ENCODE results near the gene SMIM13.
A peak's percentile ranks its signal among the peaks of the same experiment; 100 is the strongest.

SMIM13 gene

DNA sequence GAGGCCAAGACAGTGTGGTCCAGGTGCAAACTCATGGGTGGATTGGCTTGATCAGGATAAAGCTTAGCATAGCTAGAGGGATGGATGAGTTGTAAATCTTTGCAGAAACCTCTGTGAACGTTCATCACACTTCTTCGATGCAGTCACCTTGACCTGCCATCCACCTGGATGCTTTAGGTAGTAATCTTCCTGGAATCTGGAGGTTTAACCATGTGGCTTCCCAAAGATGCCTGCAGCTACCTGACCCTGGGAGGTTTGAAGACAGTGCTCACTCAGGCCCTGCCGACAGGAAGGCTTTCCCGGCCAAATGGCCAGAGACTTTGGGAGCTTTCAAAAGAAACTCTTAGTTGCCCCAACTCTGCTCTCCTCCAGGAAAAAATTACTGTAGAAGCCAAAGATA lies 73.3 kb downstream of the SMIM13 start:
- TF ChIP-seq, protein P1, sequence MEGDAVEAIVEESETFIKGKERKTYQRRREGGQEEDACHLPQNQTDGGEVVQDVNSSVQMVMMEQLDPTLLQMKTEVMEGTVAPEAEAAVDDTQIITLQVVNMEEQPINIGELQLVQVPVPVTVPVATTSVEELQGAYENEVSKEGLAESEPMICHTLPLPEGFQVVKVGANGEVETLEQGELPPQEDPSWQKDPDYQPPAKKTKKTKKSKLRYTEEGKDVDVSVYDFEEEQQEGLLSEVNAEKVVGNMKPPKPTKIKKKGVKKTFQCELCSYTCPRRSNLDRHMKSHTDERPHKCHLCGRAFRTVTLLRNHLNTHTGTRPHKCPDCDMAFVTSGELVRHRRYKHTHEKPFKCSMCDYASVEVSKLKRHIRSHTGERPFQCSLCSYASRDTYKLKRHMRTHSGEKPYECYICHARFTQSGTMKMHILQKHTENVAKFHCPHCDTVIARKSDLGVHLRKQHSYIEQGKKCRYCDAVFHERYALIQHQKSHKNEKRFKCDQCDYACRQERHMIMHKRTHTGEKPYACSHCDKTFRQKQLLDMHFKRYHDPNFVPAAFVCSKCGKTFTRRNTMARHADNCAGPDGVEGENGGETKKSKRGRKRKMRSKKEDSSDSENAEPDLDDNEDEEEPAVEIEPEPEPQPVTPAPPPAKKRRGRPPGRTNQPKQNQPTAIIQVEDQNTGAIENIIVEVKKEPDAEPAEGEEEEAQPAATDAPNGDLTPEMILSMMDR (IDR thresholded peaks at IDR 0.05; ENCODE audit: low read depth, low read length) = no peak
- H3K4me3 ChIP-seq (ENCODE audit: low read depth, low read length) = no peak overlapping the region

DNA sequence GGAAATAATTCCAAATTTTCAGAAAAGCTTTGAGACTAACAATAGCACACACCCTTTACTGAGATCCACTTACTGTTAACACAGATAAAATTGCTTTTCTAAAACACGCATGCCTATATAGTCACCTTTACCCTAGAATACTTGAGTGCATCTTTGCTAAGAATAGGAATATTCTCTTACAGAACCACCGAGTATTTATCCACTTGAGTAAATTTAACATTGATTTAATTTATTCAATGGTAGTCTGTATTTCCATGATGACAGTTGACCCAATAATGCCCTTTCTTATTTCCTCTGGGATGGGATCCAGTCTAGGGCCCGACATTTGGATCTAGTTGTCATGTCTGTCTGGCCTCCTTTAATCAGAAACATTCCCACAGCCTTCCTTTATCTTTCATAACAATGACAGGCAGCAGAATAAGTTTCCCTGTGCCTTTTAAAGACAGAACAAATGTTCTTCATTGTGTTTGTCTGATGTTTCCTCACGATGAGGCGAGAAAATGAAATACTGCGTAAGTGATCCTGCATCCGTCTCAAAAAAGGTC lies 74.5 kb downstream of the SMIM13 start:
- TF ChIP-seq, protein P1 (IDR thresholded peaks at IDR 0.05; ENCODE audit: low read depth, low read length) = no peak
- no peak overlapping the region for H3K4me3 ChIP-seq (ENCODE audit: low read depth, low read length)

DNA sequence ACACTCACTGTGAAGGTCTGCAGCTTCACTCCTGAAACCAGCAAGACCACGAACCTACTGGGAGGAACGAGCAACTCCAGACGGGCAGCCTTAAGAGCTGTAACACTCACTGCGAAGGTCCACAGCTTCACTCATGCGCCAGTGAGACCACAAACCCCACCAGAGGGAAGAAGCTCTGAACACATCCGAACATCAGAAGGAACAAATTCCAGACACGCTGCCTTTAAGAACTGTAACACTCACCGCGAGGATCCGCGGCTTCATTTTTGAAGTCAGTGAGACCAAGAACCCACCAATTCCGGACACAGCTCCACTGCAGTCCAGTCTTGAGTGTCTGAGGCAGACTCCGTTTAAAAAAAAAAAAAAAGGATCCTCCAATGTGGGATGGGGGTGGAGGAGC lies 78.3 kb downstream of the SMIM13 start:
- TF ChIP-seq, protein P1 (IDR thresholded peaks at IDR 0.05; ENCODE audit: low read depth, low read length) = no peak

DNA sequence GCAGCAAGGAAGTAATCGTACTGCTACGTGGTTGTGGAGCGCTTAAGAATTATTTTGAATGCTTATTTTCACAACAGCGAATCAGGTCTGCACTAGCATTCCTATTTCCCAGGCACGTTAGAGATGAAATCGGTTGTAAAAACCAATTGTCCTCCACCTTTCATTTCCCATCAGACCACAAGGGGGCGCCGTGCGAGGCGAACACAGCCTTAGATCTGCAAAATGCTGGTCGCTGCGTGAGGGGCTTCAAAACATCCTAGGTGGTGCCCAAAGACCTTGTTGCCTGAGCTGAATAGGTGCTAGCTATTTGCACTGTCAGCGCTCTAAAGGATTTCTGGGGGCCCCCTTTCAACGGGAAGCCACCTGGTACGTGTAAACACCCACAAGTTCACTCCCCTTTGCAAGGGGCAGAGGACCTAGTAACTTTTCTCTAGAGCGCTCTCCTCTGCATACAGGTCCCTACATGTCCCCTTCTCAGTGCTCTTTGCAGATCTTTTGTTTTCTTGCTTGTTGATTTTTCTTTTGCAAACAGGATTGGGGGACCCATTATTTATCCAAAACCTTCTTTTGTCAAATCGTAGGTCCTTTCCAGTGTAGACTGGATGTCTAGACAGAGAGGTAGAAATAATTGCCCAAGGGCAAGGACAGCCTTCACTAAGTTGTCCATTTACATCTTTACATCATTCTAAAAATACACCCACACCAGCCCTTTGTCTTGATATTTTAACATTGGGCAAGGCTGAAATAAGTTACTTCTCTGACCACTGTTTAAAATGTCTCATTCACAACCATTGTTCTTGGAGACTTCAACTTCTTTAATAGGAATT lies 79.1 kb downstream of the SMIM13 start:
- TF ChIP-seq, protein P1 (IDR thresholded peaks at IDR 0.05; ENCODE audit: low read depth, low read length) = peak; percentile 62
- no peak overlapping the region for H3K4me3 ChIP-seq (ENCODE audit: low read depth, low read length)

More for the DNA sequence above, 78.3 kb downstream of the SMIM13 start:
- no peak overlapping the region for H3K4me3 ChIP-seq (ENCODE audit: low read depth, low read length)

DNA sequence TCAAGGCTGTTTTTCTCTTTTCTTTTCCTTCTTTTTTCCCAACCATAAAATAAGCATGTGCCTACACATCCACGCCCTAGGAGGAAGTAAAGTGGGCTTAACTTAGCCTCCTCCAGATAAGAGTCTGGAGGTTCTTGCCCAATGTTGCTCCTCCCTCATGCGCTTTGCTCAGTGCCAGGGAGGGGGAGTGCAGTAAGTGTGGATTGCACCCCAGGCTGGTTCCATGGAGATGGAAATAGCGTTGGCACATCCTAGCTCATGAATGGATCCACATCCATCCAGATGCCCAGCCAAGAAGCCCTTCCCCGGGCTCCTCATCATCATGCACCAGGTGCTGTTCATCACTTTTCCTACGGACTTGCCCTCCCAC lies 80.6 kb downstream of the SMIM13 start:
- H3K4me3 ChIP-seq (ENCODE audit: low read depth, low read length) = no peak overlapping the region
- TF ChIP-seq, protein P1 (IDR thresholded peaks at IDR 0.05; ENCODE audit: low read depth, low read length) = no peak

DNA sequence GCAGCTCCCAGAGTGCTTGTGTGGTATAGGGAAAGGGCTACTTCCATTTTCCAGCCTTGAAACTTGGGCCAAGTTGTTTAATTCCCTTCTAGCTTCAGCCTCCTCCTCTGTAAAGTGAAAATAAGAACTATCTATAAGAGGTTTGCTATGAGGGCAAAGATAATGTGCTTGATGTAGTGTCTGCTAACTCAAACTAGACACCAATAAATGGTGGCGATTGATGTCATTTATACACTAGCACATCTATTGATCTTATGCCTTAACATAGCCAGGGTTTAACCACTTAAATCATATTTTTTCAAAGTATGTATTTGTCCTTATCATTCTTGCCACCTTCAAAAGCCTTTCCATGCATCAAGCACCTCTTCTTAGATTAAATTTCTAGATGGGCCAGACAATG lies 83.6 kb downstream of the SMIM13 start:
- TF ChIP-seq, protein P1 (IDR thresholded peaks at IDR 0.05; ENCODE audit: low read depth, low read length) = no peak
- H3K4me3 ChIP-seq (ENCODE audit: low read depth, low read length) = no peak overlapping the region

DNA sequence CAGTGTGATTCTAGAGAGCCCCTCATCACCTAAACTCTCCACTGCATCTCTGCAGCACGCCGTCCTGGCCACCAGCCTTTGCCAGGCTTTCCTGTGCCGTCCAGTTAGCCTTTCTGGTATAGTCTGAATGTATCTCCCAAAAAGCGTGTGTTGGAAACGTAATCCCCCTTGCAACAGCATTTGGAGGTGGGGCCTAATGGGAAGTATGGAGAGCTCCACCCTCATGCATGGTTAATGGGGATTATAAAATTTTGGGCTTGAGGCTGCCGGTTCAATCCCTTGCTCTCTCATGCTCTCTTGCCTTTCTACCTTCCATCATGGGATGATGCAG lies 85.4 kb downstream of the SMIM13 start:
- TF ChIP-seq, protein P1 (IDR thresholded peaks at IDR 0.05; ENCODE audit: low read depth, low read length) = no peak
- H3K4me3 ChIP-seq (ENCODE audit: low read depth, low read length) = no peak overlapping the region

Data from WI38 (cell line).